Measurements from ENCODE around the gene LETM1.

Gene LETM1

DNA sequence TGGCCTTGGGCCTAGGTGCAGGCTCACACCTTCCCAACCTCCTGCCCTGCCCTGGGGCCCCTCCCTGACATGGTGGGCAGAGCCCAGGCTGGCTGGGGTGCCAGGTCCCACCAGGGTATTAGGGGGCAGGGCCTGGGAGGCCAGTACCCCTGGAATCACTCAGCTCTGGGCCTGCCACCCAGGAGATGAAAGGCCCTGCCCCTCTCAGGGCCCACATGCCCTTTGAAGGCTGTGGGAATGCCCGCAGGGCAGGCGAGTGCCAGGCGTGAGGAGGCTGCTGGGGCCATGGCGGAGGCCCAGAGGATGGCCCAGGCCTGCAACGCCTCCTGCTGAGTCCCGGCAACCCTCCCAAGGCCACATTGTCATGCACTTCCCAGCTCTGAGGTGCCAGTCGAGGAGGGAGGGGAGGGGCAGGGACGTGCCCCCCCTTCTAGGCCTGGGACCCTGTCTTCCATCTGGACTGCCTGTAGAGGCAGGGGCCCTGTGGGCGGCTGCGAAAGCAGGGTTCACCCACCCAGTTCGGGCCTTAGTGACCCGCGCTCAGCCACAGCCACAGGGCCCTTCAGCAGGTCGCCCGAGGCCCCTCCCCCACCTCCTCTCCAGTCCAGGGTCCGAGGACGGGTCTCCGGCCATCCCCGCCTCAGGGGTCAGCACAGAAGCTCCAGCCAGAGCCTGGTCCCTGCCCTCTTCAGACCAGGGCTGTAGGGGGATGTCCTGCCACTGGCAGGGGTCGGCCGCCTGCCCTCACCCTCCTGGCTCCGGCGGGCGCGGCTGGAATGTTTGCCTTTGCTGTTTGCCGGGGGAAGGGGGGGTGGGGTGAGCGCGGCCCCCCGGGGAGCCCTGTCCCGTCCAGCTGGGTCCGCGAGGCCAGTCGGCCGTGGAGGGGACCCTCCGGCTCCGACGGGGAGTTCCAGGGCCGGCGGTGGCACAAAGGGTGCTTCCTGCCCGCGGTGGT is 89.6 kb downstream of the LETM1 start:
- DNase-seq (ENCODE audit: extremely low read depth in 1 of 2, low read depth in 1 of 2), result no peak

- no peak for DNase-seq (ENCODE audit: extremely low read depth in 1 of 2, low read depth in 1 of 2)
Measured at GRCh38 chr4:1765409-1766072, 90.4 kb downstream of the LETM1 start.

DNA sequence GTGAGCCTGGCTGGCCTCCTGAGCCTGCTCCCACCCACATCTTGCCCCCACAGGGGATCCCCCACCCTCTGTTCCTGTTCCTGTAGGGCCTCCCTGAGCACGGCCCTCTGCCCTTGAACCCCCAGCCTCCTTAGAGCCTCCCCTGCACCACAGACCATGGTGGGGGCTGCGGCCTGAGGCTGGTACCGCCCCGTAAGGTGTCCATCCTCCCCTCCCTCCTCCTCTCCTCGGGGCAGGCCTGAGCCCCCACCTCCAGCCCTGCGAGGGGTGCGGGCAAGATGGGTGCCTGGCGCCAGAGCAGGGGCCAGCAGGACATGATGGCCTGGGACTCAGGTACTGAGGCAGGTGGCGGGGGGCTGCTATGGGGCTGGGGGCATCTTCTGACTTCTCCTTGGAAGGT is 91.3 kb downstream of the LETM1 start:
- DNase-seq (ENCODE audit: extremely low read depth in 1 of 2, low read depth in 1 of 2), result no peak

GRCh38 chr4:1763550-1764080 is 92.3 kb downstream of the LETM1 start:
- DNase-seq (ENCODE audit: extremely low read depth in 1 of 2, low read depth in 1 of 2), result no peak

- DNase-seq (ENCODE audit: extremely low read depth in 1 of 2, low read depth in 1 of 2), result no peak
Measured at GRCh38 chr4:1763070-1763549, 92.8 kb downstream of the LETM1 start.

DNA sequence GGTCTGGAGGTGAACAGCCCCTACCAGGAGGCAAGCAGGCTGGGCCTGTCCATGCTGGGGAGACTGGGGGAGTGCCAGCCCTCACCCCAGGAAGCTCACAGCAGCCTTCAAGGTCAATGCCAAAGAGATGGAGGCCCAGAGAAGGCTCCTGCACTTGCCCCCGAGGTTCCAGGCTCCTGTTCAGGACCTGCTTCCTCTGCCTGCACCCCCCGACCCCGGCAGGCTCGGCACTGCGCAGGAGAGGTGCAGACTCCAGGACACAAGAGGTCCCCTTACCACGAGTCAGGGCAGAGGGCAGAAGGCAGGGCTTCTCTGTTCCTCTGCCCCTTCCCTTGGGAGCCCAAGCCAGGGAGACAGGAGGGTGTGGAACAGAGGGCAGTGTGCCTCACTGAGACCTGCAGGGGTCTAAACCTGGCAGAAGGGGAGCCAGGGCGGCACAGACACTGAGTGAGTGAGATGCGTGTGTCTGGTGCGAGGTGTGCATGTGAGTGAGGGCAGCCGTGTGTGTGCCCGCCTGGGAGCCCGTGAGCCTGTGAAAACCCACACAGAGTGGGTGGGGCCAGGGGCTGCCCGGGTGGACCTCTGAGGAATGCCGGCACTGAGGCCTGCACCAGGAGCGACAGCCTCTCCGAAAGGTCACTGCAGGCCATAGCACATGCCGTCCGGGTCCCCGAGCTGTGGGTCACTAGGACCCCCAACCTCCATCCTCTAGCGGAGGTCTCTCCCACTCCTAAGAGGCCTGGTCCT is 93.5 kb downstream of the LETM1 start:
- DNase-seq (ENCODE audit: extremely low read depth in 1 of 2, low read depth in 1 of 2), result no peak

Data from activated CD8-positive, alpha-beta memory T cell treated with anti-CD3 and anti-CD28 coated beads for 1 hour (primary cell).